GM12875 (cell line): Measurements from ENCODE around the gene VSX2.

Experiments
- H3K4me3 ChIP-seq: one replicate; pipeline ENCODE4 v1.5.1; 2011; ENCODE audit warnings: low read depth, low read length, control low read depth
- TF ChIP-seq, protein P1 (sequence below): IDR thresholded peaks from 2 replicates; pipeline ENCODE4 v1.5.1; 2011; ENCODE audit warnings: low read depth, mild to moderate bottlenecking, control low read depth, inconsistent platforms, low read length, moderate library complexity, borderline replicate concordance; ENCODE audit not compliant: insufficient read depth

Gene VSX2

DNA sequence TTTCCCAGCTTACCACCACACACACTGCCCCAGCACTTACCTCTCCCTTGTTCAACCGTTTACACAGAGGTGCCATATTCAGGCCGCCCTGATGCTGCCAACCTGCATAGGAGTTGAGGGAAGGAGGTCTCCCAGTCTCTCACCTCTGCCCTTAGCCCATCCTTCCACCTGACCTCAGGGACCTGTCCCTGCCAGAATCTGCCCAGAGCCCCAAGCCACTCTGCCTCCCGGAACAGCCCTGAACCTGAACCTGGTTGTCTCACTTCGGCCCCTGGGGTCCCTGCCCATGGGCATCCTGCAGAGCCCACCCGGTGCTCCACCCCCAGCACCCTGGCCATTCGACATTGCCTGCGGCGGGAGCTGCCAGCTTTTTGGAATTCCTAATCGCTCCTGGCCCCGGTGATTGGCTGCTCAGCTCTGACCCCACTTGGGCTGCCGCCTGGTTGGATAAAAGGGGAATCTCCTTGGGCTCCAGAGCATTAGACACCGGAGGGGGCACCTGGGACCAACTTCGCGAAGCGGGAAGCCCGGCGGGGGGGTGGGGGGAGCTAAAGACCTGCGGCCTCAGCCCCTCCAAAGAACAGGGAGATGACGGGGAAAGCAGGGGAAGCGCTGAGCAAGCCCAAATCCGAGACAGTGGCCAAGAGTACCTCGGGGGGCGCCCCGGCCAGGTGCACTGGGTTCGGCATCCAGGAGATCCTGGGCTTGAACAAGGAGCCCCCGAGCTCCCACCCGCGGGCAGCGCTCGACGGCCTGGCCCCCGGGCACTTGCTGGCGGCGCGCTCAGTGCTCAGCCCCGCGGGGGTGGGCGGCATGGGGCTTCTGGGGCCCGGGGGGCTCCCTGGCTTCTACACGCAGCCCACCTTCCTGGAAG, at the start of gene VSX2:
TSS of gene VSX2 (plus strand) at position 476 of the 874 bp plus-strand sequence. CDS start at position 589, 113 bp downstream.
- H3K4me3 ChIP-seq: no peak within 1 kb of the TSS
- TF ChIP-seq, protein P1, sequence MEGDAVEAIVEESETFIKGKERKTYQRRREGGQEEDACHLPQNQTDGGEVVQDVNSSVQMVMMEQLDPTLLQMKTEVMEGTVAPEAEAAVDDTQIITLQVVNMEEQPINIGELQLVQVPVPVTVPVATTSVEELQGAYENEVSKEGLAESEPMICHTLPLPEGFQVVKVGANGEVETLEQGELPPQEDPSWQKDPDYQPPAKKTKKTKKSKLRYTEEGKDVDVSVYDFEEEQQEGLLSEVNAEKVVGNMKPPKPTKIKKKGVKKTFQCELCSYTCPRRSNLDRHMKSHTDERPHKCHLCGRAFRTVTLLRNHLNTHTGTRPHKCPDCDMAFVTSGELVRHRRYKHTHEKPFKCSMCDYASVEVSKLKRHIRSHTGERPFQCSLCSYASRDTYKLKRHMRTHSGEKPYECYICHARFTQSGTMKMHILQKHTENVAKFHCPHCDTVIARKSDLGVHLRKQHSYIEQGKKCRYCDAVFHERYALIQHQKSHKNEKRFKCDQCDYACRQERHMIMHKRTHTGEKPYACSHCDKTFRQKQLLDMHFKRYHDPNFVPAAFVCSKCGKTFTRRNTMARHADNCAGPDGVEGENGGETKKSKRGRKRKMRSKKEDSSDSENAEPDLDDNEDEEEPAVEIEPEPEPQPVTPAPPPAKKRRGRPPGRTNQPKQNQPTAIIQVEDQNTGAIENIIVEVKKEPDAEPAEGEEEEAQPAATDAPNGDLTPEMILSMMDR: no peak

- TF ChIP-seq, protein P1: no peak
- H3K4me3 ChIP-seq: no peak overlapping the region
Observed at GRCh38 chr14:74190927-74191575, 48.2 kb upstream of the VSX2 start.

DNA sequence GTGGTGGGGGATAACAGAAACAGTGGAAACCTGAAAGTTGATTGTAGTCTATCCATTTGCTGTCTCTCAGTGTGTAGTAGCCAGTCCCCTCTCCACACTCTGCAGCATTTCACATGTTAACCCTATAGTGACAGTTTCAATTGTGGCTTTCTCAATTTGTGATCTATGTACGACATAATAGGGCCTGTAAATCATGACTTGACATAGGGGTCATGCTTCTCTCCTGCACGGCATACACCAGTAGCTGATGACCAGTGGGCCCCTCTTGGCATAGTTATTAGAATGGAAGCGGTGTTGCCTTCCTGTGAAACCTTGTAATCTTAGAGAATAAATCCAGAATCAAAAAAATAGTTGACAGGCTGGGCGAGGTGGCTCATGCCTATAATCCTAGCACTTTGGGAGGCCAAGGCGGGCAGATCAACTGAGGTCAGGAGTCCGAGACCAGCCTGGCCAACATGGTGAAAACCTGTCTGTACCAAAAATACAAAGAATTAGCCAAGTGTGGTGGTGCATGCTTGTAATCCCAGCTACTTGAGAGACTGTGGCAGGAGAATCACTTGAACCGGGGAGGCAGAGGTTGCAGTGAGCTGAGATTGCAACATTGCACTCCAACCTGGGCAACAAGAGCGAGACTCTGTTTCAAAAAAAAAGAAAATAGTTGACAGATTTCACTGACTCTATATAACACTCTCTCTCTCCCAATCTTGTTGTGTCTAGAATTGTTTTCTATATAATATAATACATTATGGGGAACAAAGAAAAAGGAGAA, 44.6 kb upstream of the VSX2 start:
- TF ChIP-seq, protein P1: no peak
- H3K4me3 ChIP-seq: no peak overlapping the region

GRCh38 chr14:74195623-74196022, 43.6 kb upstream of the VSX2 start:
- TF ChIP-seq, protein P1: no peak
- H3K4me3 ChIP-seq: no peak overlapping the region

DNA sequence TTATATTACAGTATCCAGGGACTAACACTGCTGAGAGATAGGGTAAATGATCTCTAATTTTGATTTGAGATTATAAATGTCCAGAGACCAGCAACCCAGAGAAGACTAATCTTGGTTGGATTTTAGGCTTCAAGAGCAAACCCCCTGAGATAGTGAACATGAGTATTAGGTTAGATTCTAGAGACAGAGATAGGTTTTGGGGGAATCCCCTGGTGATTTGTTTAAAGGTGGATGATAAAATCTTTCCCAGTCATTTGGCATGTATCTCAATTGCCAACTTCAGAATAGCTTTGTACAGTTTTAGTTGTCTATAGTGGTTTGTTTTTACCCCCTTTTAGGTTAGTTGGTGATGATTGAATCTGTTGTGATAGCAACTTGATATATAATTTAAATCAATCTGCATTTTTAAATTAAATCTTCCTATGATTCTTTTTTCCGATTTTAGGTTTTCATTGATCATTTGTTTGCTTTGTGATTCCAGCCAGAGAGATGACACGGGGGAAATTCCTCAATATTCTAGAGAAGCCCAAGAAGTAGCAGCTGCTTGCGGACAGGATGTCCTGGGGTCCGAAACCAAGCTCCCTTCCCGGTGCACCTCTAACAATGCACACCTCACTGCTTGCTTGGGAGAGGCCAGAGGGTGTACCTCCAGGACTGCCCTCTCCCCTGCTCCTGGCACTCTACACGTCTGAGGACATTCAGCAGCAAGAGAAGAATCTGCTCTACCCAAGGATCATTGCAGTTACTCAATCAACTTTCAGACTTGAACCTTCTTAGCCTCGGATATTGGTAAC, 40.6 kb upstream of the VSX2 start:
- TF ChIP-seq, protein P1: no peak

DNA sequence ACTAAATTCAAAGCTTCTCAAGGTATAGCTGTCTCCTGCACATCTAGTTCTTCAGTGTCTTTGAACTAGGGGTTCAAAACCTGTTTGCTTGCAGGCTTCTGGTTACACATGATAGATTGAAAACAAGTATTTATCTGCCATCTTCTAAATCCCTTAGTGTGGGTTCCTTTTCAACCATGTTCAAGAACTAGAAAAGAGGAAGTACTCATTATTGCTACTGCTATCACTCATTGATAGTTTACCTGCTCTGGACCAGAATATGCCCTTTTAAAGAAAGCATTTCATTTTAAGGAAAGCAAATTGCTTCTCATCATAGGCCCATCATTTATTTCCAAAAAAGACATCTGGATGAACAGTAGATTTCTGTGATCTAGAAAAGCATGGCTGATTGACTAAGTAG, 37.1 kb upstream of the VSX2 start:
- TF ChIP-seq, protein P1: no peak
- no peak overlapping the region for H3K4me3 ChIP-seq

More for the DNA sequence above, 40.6 kb upstream of the VSX2 start:
- H3K4me3 ChIP-seq: no peak overlapping the region
